Measurements from ENCODE around the gene SARDH.

GRCh38 chr9:133771486-133772482 lies 33.6 kb upstream of the SARDH start:
- TF ChIP-seq CTCF (IDR thresholded peaks at IDR 0.05) (no peak), POLR2A (IDR thresholded peaks at IDR 0.05) (peak in 1 of 3 donors; percentile 6)
